B cell (primary cell): ENCODE results near the gene GDF11. TPM values are rescaled to one million over a fixed set of nuclear protein-coding genes. Genes with fewer than 3 reads are reported as not detected.

Source experiments
- ATAC-seq: fragments of 200-7000 bp; cut with Tn5 transposase; one replicate; pipeline ENCODE4 v1.10.0; 2021; ENCODE audit warnings: low read depth, mild to moderate bottlenecking, moderate number of reproducible peaks, moderate library complexity
- CTCF ChIA-PET: fragments of 350-600 bp; sonication (Branson Sonifier 250); formaldehyde crosslinking; loops from one replicate; lab custom pipeline; 2021; ENCODE audit warnings: antibody characterized with exemption, inconsistent platforms; lab: Charles Lee
- POLR2A ChIA-PET: fragments of 350-600 bp; sonication (Branson Sonifier 250); formaldehyde crosslinking; loops from one replicate; lab custom pipeline; 2021; ENCODE audit warnings: antibody characterized with exemption; lab: Charles Lee
- DNase-seq: peaks from one replicate; pipeline ENCODE4 v3.0.0; 2013
- H2AFZ ChIP-seq: 2 replicates; pipeline ENCODE4 v1.6.1; 2012; ENCODE audit warnings: mild to moderate bottlenecking, low read depth, low read length; ENCODE audit not compliant: insufficient read depth, poor library complexity, severe bottlenecking
- H3K27ac ChIP-seq, 2 donors: 1 replicate in 1 of 2; 2 replicates in 1 of 2; pipeline ENCODE4 v1.5.1; 2012 to 2013; ENCODE audit warnings: low read length in 2 of 2, mild to moderate bottlenecking in 2 of 2, moderate library complexity in 1 of 2
- H3K27me3 ChIP-seq, 4 experiments: fragments of 200-600 bp in 1 of 4; sonication (generic) in 1 of 4; replicated peaks in 1 of 4; 1 replicate in 2 of 4; 2 replicates in 2 of 4; pipeline versions ENCODE4 v1.6.1 to v1.7.0; 2013 to 2016; ENCODE audit warnings: low read length in 3 of 4, mild to moderate bottlenecking in 2 of 4, mixed read lengths in 1 of 4, moderate library complexity in 1 of 4; ENCODE audit not compliant: insufficient read depth in 4 of 4, control insufficient read depth in 3 of 4; ENCODE audit errors: control extremely low read depth in 1 of 4
- H3K36me3 ChIP-seq, 2 experiments: replicated peaks in 1 of 2; 1 replicate in 1 of 2; 2 replicates in 1 of 2; pipeline versions ENCODE4 v1.6.1 to v1.7.1; 2013; ENCODE audit warnings: low read length in 1 of 2; ENCODE audit not compliant: insufficient read depth in 2 of 2, control insufficient read depth in 1 of 2; ENCODE audit errors: control extremely low read depth in 1 of 2, extremely low read depth in 1 of 2
- H3K4me1 ChIP-seq, 2 donors: fragments of 200-600 bp in 1 of 2; sonication (generic) in 1 of 2; 1 replicate in 1 of 2; 2 replicates in 1 of 2; pipeline versions ENCODE4 v1.5.1 to v1.6.1; 2013 to 2017; ENCODE audit warnings: low read length in 2 of 2; ENCODE audit not compliant: control insufficient read depth in 2 of 2, insufficient read depth in 2 of 2
- H3K4me2 ChIP-seq: replicated peaks from 2 replicates; pipeline ENCODE3; 2012; ENCODE audit warnings: mild to moderate bottlenecking, low read depth, low read length; ENCODE audit not compliant: poor library complexity, severe bottlenecking
- H3K4me3 ChIP-seq, 5 experiments: fragments of 200-600 bp in 1 of 5; sonication (generic) in 1 of 5; 1 replicate in 3 of 5; 2 replicates in 2 of 5; pipeline versions ENCODE4 v1.5.1 to v1.7.0; 2011 to 2016; ENCODE audit warnings: low read length in 4 of 5, mild to moderate bottlenecking in 4 of 5, low read depth in 2 of 5, control low read depth in 1 of 5, moderate library complexity in 1 of 5; ENCODE audit not compliant: insufficient read depth in 1 of 5; ENCODE audit errors: control extremely low read depth in 1 of 5, extremely low read depth in 1 of 5
- H3K79me2 ChIP-seq: fragments of 200-600 bp; sonication (generic); one replicate; pipeline ENCODE4 v1.6.0; 2016; ENCODE audit warnings: low read length; ENCODE audit not compliant: control insufficient read depth, insufficient read depth
- H3K9ac ChIP-seq: fragments of 200-600 bp; sonication (generic); 2 replicates; pipeline ENCODE4 v1.6.1; 2017; ENCODE audit warnings: mild to moderate bottlenecking, low read length, moderate library complexity
- H3K9me3 ChIP-seq, 3 donors: one replicate each; pipeline versions ENCODE4 v1.6.1 to v1.7.1; 2013; ENCODE audit warnings: low read length in 2 of 3; ENCODE audit not compliant: control insufficient read depth in 2 of 3, insufficient read depth in 1 of 3; ENCODE audit errors: control extremely low read depth in 1 of 3
- H4K20me1 ChIP-seq: 2 replicates; pipeline ENCODE4 v1.6.0; 2012; ENCODE audit warnings: mild to moderate bottlenecking, low read length; ENCODE audit not compliant: insufficient read depth, control insufficient read depth, poor library complexity, severe bottlenecking
- H3K27ac Mint-ChIP-seq: one replicate; pipeline ENCODE4 v1.8.0; 2021; ENCODE audit warnings: mixed read lengths
- H3K27me3 Mint-ChIP-seq: one replicate; pipeline ENCODE4 v1.8.0; 2021; ENCODE audit warnings: mixed read lengths
- H3K4me1 Mint-ChIP-seq: one replicate; pipeline ENCODE4 v1.8.0; 2021; ENCODE audit warnings: mixed read lengths
- H3K4me3 Mint-ChIP-seq: one replicate; pipeline ENCODE4 v1.8.0; 2021; ENCODE audit warnings: mixed read lengths
- H3K9me3 Mint-ChIP-seq: one replicate; pipeline ENCODE4 v1.8.0; 2022; ENCODE audit warnings: mixed read lengths; ENCODE audit not compliant: insufficient read depth
- EZH2 ChIP-seq: IDR thresholded peaks from 2 replicates; pipeline ENCODE4 v1.6.1; 2012; ENCODE audit warnings: borderline replicate concordance, low read depth, mild to moderate bottlenecking, moderate library complexity, low read length; ENCODE audit not compliant: insufficient read depth, poor library complexity, severe bottlenecking
- WGBS: methylation state at CpG from one replicate; pipeline ENCODE4 v1.1.5; 2013; ENCODE audit warnings: missing lambda C conversion rate; ENCODE audit not compliant: insufficient coverage; 5-methylcytosine and 5-hydroxymethylcytosine counted together
- intact Hi-C: fragments of 100-400 bp; cut with micrococcal nuclease; formaldehyde crosslinking; loops from one replicate; pipeline ENCODE4 v1.10.0; 2022
- polyA plus RNA-seq: library from polyadenylated mRNA; depleted of rRNA; stranded (reverse); fragments of >200 nt; gene quantifications from 2 replicates; pipeline ENCODE4 v1.2.3, GENCODE V29; 2012
- total RNA-seq, 2 donors: library from RNA; stranded (reverse); fragments of 120-200 nt in 1 of 2; gene quantifications; 1 replicate in 1 of 2; 2 replicates in 1 of 2; pipeline versions ENCODE4 v1.2.3 to v1.2.4, GENCODE V29; 2013 to 2022
- TF ChIP-seq, protein P1 (sequence below): fragments of 200-600 bp; IDR thresholded peaks from one replicate; pipeline ENCODE4 v1.8.0; 2022; ENCODE audit warnings: antibody characterized with exemption, mild to moderate bottlenecking

The GDF11 gene
- total and polyA plus RNA-seq, 2 donors (not counting 1 experiment from before 2014, with no cell fraction given) = 4.4 to 11.3 TPM

DNA sequence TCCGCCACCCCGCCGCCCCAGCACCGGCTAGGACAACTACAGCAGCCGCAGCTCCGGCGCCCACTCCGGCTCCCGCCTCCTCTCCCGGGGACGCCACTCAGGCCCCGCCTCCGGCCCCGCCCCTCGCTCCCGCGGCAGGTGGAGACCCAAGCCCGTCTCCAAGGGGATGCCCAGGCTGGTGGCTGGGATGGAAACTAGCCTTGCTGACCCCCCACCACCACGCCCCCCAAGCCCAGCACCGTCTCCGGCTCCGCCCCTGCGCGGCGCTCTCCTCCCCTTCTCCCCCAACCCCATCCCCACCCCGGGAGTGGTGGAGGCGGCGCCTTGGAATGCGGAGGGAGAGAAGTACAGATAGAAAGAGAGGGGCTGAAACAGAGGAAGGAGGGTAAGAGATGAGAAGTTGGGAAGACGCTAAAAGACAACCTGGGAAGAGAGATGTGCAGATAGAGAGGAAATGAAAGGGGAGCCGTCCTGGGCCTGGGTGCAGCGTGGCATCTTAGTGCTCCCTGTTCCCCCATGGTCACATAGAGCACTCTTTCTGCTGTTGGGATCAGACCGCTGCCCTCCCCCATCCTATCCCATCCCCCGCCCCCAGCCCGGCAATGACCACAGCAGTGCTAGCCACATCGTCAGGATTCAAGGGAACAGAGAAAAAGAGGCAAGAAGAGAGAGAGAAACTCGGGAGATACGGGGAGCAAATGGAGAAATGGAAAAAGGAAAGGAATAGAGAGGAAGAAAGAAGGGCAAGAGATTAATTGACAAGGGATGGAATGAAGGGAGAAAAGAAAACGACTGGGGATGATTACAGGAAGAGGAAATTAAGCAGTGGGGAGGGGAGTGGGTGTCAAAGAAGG, 34.9 kb upstream of the GDF11 start, which contains the start of gene ITGA7:
Gene ITGA7, minus strand, starts transcription at position 64 of the 854 bp plus-strand sequence. CDS start 222 bp downstream, outside the sequence.
- POLR2A ChIA-PET = interaction anchor here (0.6 to 1.2 kb wide), 2 partner anchors 8 to 30 kb away, joined by 3 to 5 read pairs; partner anchors contain the start of gene BLOC1S1
- H4K20me1 ChIP-seq = no peaks in the 10 kb centered on the region
- intact Hi-C loops = loop anchor here (5.0 kb wide), 1 partner anchor 36 kb away; no protein-coding TSS in a partner anchor
- peak within 1 kb of the TSS; percentile 38 to 81 (median 58) for H3K4me3 ChIP-seq
- peak within 1 kb of the TSS; percentile 69 for H3K9ac ChIP-seq
- ATAC-seq (peak; percentile 84), DNase-seq (peak; percentile 56)
- no peak within 1 kb of the TSS for H3K27ac ChIP-seq
- H3K27me3 ChIP-seq = peaks cover 0 to 20% (median 8%) of the 10 kb centered on the region in 4 experiments
- H3K4me1 ChIP-seq = peaks cover 19 to 21% of the 10 kb centered on the region in 2 donors
- no peak for TF ChIP-seq EZH2
- TF ChIP-seq, protein P1, sequence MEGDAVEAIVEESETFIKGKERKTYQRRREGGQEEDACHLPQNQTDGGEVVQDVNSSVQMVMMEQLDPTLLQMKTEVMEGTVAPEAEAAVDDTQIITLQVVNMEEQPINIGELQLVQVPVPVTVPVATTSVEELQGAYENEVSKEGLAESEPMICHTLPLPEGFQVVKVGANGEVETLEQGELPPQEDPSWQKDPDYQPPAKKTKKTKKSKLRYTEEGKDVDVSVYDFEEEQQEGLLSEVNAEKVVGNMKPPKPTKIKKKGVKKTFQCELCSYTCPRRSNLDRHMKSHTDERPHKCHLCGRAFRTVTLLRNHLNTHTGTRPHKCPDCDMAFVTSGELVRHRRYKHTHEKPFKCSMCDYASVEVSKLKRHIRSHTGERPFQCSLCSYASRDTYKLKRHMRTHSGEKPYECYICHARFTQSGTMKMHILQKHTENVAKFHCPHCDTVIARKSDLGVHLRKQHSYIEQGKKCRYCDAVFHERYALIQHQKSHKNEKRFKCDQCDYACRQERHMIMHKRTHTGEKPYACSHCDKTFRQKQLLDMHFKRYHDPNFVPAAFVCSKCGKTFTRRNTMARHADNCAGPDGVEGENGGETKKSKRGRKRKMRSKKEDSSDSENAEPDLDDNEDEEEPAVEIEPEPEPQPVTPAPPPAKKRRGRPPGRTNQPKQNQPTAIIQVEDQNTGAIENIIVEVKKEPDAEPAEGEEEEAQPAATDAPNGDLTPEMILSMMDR = no peak
- peak within 1 kb of the TSS; percentile 96 for H3K4me2 ChIP-seq
- Mint-ChIP-seq H3K4me3 (peak within 1 kb of the TSS; percentile 90), H3K27ac (peak within 1 kb of the TSS; percentile 24), H3K9me3 (no peaks in the 10 kb centered on the region), H3K4me1 (peaks cover 28% of the 10 kb centered on the region), H3K27me3 (peaks cover 18% of the 10 kb centered on the region)
- H3K36me3 ChIP-seq = no peaks in the 10 kb centered on the region
- no peaks in the 10 kb centered on the region for H3K79me2 ChIP-seq
- CTCF ChIA-PET = interaction anchor here (1.0 to 2.8 kb wide), 3 partner anchors 26 to 52 kb away, joined by 3 to 15 read pairs (median 4); no protein-coding TSS in a partner anchor
- H2AFZ ChIP-seq = peak within 1 kb of the TSS; percentile 91
- under 1% methylated on average over 23 of the region's 39 CpGs for WGBS
- no peaks in the 10 kb centered on the region for H3K9me3 ChIP-seq
